ENCODE data around the gene ABHD4.
"Not testable (repeated sequence)": the region's sequence is repeated elsewhere in the genome, so short reads cannot be mapped to it uniquely, and the experiment has no call there.

ABHD4 gene

GRCh38 chr14:22630066-22630465 lies 32.0 kb downstream of the ABHD4 start:
- DNase-seq, result no peak

- DNase-seq, result no peak
Measured at GRCh38 chr14:22630486-22630885, 32.4 kb downstream of the ABHD4 start.

- no peak for DNase-seq
Measured at GRCh38 chr14:22634233-22634900, 36.3 kb downstream of the ABHD4 start.

GRCh38 chr14:22635980-22636379 lies 37.9 kb downstream of the ABHD4 start:
- not testable (repeated sequence) for DNase-seq

GRCh38 chr14:22640192-22640591 lies 42.1 kb downstream of the ABHD4 start:
- DNase-seq, result no peak

GRCh38 chr14:22641846-22642245 lies 43.7 kb downstream of the ABHD4 start:
- DNase-seq, result no peak

- no peak for DNase-seq
Measured at GRCh38 chr14:22644305-22644635, 46.2 kb downstream of the ABHD4 start, which contains the start of gene OR6J1. OR6J1 (minus strand) TSS chr14:22644352; CDS start chr14:22634811, 9,541 bp downstream.

- no peak for DNase-seq
Measured at GRCh38 chr14:22646570-22647254, 48.6 kb downstream of the ABHD4 start.

- DNase-seq, result no peak
Measured at GRCh38 chr14:22648506-22648905, 50.4 kb downstream of the ABHD4 start.

- no peak for DNase-seq
Measured at GRCh38 chr14:22650046-22650739, 52.1 kb downstream of the ABHD4 start.

GRCh38 chr14:22650960-22651521 lies 52.9 kb downstream of the ABHD4 start:
- DNase-seq, result no peak

GRCh38 chr14:22651586-22651985 lies 53.5 kb downstream of the ABHD4 start:
- no peak for DNase-seq

GRCh38 chr14:22653012-22653621 lies 55.0 kb downstream of the ABHD4 start:
- DNase-seq, result peak; percentile 53 to 62

GRCh38 chr14:22656226-22656625 lies 58.1 kb downstream of the ABHD4 start:
- DNase-seq, result no peak

- DNase-seq, result no peak
Measured at GRCh38 chr14:22656945-22657731, 59.0 kb downstream of the ABHD4 start.

- DNase-seq, result peak in 1 of 2 donors; percentile 6
Measured at GRCh38 chr14:22657861-22658260, 59.8 kb downstream of the ABHD4 start.

GRCh38 chr14:22658946-22659345 lies 60.8 kb downstream of the ABHD4 start:
- no peak for DNase-seq

GRCh38 chr14:22660654-22661053 lies 62.6 kb downstream of the ABHD4 start:
- no peak for DNase-seq

Data from CD4-positive, alpha-beta T cell treated with Interleukin-4 for 1 hour (primary cell).